ENCODE measurements around the gene SLC38A7.
"Not testable (repeated sequence)": the region's sequence is repeated elsewhere in the genome, so short reads cannot be mapped to it uniquely, and the experiment has no call there.

The SLC38A7 gene

DNA sequence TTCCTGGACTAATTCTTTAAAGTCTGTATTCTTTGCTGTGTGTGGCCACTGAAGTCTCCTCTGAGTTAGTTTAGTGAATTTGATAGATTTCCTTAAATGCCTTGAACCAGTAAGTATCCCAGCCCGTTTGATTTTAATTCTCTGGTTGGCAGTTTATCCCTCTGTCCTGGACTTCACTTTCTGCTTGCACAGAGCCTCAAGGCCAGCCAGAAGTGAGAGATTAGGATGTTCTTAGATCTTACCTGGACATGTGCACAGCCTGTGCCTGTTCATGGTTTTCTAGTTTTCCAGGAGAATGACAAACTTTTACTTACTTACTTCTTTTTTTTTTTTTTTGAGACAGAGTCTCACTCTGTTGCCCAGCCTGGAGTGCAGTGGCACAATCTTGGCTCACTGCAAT is 10.8 kb upstream of the SLC38A7 start:
- no peaks in the 10 kb centered on the region for H3K27me3 ChIP-seq (ENCODE audit: control insufficient read depth, low read length)
- H3F3A ChIP-seq (ENCODE audit: control insufficient read depth, insufficient read depth), result no peaks in the 10 kb centered on the region
- no peaks in the 10 kb centered on the region for H3K36me3 ChIP-seq (ENCODE audit: control insufficient read depth, low read length)
- no peaks in the 10 kb centered on the region for H3K79me2 ChIP-seq (ENCODE audit: control insufficient read depth, low read length)
- no peak overlapping the region for H3K4me3 ChIP-seq (ENCODE audit: low read length)
- no peaks in the 10 kb centered on the region; the same call in 1 of the 2 replicates for H3K9me3 ChIP-seq (ENCODE audit: control insufficient read depth, insufficient read depth, low read length)
- H3K9me2 ChIP-seq (replicated peaks; ENCODE audit: control insufficient read depth, low read length), result no peaks in the 10 kb centered on the region
- H4K20me1 ChIP-seq (ENCODE audit: control insufficient read depth, insufficient read depth, low read depth, low read length), result no peaks in the 10 kb centered on the region
- no peak overlapping the region for H3K27ac ChIP-seq (ENCODE audit: low read depth, low read length)
- no peak overlapping the region for H3K4me2 ChIP-seq (ENCODE audit: low read length)
- TF ChIP-seq, protein P1, sequence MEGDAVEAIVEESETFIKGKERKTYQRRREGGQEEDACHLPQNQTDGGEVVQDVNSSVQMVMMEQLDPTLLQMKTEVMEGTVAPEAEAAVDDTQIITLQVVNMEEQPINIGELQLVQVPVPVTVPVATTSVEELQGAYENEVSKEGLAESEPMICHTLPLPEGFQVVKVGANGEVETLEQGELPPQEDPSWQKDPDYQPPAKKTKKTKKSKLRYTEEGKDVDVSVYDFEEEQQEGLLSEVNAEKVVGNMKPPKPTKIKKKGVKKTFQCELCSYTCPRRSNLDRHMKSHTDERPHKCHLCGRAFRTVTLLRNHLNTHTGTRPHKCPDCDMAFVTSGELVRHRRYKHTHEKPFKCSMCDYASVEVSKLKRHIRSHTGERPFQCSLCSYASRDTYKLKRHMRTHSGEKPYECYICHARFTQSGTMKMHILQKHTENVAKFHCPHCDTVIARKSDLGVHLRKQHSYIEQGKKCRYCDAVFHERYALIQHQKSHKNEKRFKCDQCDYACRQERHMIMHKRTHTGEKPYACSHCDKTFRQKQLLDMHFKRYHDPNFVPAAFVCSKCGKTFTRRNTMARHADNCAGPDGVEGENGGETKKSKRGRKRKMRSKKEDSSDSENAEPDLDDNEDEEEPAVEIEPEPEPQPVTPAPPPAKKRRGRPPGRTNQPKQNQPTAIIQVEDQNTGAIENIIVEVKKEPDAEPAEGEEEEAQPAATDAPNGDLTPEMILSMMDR (IDR thresholded peaks at IDR 0.05; ENCODE audit: low read depth, low read length, poor library complexity, severe bottlenecking), result no peak
- no peak for TF ChIP-seq EZH2phosphoT487 (IDR thresholded peaks at IDR 0.05; ENCODE audit: borderline replicate concordance, low read length)
- H3K4me1 ChIP-seq (ENCODE audit: control insufficient read depth, low read length), result peaks cover 3% of the 10 kb centered on the region

DNA sequence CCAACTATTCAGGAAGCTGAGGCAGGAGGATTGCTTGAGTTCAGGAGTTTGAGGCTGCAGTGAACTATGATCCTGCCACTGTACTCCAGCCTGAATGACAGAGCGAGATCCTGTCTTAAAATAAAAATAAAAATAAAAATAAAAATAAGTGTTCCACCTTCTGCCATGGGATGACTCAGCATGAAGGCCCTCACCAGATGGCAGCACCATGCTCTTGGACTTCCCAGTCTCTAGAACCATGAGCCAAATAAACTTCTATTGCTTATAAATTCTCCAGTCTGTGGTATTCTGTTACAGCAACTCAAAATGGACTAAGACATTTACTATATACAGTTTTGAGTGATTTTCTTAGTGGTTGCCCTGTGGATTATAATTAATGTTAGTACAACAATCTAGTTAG is 7.9 kb upstream of the SLC38A7 start:
- no peaks in the 10 kb centered on the region for H3K36me3 ChIP-seq (ENCODE audit: control insufficient read depth, low read length)
- no peaks in the 10 kb centered on the region for H3K9me2 ChIP-seq (replicated peaks; ENCODE audit: control insufficient read depth, low read length)
- H3K4me1 ChIP-seq (ENCODE audit: control insufficient read depth, low read length), result no peaks in the 10 kb centered on the region
- no peak overlapping the region for H3K4me3 ChIP-seq (ENCODE audit: low read length)
- H3F3A ChIP-seq (ENCODE audit: control insufficient read depth, insufficient read depth), result no peaks in the 10 kb centered on the region
- no peak for TF ChIP-seq EZH2phosphoT487 (IDR thresholded peaks at IDR 0.05; ENCODE audit: borderline replicate concordance, low read length)
- TF ChIP-seq, protein P1 (IDR thresholded peaks at IDR 0.05; ENCODE audit: low read depth, low read length, poor library complexity, severe bottlenecking), result no peak
- no peaks in the 10 kb centered on the region for H4K20me1 ChIP-seq (ENCODE audit: control insufficient read depth, insufficient read depth, low read depth, low read length)
- no peaks in the 10 kb centered on the region for H3K27me3 ChIP-seq (ENCODE audit: control insufficient read depth, low read length)
- H3K79me2 ChIP-seq (ENCODE audit: control insufficient read depth, low read length), result no peaks in the 10 kb centered on the region
- H3K27ac ChIP-seq (ENCODE audit: low read depth, low read length), result no peak overlapping the region
- no peaks in the 10 kb centered on the region; the same call in 1 of the 2 replicates for H3K9me3 ChIP-seq (ENCODE audit: control insufficient read depth, insufficient read depth, low read length)
- no peak overlapping the region for H3K4me2 ChIP-seq (ENCODE audit: low read length)

DNA sequence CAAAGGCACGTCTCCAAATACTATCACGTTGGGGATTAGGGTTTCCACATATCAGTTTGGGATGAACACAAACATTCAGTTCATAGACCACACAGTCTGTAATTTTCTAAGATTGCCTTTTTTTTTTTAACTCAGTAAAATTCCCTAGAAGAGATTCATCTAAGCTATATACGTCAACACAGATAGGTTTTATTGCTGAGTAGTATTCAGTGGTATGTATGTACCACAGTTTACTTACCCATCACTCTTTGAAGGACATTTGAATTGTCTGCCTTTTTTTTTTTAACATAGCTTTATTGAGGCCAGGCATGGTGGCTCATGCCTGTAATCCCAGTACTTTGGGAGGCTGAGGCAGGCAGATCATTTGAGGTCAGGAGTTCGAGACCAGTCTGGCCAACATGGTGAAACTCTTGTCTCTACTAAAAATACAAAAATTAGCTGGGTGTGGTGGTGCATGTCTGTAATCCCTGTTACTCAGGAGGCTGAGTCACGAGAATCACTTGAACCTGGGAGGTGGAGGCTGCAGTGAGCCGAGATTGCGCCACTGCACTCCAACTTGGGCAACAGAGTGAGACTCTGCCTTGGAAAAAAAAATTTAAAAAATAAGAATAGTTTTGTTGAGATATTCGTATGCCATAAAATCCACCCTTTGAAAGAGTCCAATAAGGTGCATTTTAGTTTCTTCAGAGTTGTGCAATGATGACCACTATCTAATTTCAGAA is 2.6 kb upstream of the SLC38A7 start:
- peaks cover 10% of the 10 kb centered on the region for H3K4me1 ChIP-seq (ENCODE audit: control insufficient read depth, low read length)
- not testable (repeated sequence) for H4K20me1 ChIP-seq (ENCODE audit: control insufficient read depth, insufficient read depth, low read depth, low read length); H3K9me3 ChIP-seq (ENCODE audit: control insufficient read depth, insufficient read depth, low read length); H3K79me2 ChIP-seq (ENCODE audit: control insufficient read depth, low read length); H3K4me2 ChIP-seq (ENCODE audit: low read length); H3K4me3 ChIP-seq (ENCODE audit: low read length); H3K9me2 ChIP-seq (replicated peaks; ENCODE audit: control insufficient read depth, low read length); H3K27ac ChIP-seq (ENCODE audit: low read depth, low read length); H3K36me3 ChIP-seq (ENCODE audit: control insufficient read depth, low read length); H3F3A ChIP-seq (ENCODE audit: control insufficient read depth, insufficient read depth); H3K27me3 ChIP-seq (ENCODE audit: control insufficient read depth, low read length)

DNA sequence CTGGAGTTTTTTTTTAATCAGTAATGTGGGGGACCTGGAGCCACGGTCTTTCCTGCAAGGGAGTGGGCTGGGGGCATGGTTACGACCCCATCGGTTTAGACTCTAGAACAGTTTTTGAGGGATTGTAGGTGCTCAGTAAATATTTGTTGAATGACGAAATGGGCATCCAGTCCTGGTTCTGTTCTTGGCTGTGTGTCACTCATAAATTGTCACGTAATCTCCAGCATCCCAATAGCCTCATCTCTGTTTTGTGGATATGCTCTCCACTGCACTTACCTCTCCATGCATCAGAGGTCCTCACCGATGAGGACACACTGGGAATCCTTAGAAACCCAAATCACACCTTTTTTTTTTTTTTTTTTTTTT is 497 bp upstream of the SLC38A7 start:
- TF ChIP-seq, protein P1 (IDR thresholded peaks at IDR 0.05; ENCODE audit: low read depth, low read length, poor library complexity, severe bottlenecking), result no peak
- TF ChIP-seq EZH2phosphoT487 (IDR thresholded peaks at IDR 0.05; ENCODE audit: borderline replicate concordance, low read length), result no peak
- peak overlapping the region; percentile 75 for H3K4me2 ChIP-seq (ENCODE audit: low read length)
- H3K9me2 ChIP-seq (replicated peaks; ENCODE audit: control insufficient read depth, low read length), result no peaks in the 10 kb centered on the region
- H4K20me1 ChIP-seq (ENCODE audit: control insufficient read depth, insufficient read depth, low read depth, low read length), result no peaks in the 10 kb centered on the region
- no peaks in the 10 kb centered on the region for H3F3A ChIP-seq (ENCODE audit: control insufficient read depth, insufficient read depth)
- peak overlapping the region; percentile 81 for H3K4me3 ChIP-seq (ENCODE audit: low read length)
- no peak overlapping the region for H3K27ac ChIP-seq (ENCODE audit: low read depth, low read length)
- H3K9me3 ChIP-seq (ENCODE audit: control insufficient read depth, insufficient read depth, low read length), result no peaks in the 10 kb centered on the region
- H3K27me3 ChIP-seq (ENCODE audit: control insufficient read depth, low read length), result no peaks in the 10 kb centered on the region
- peaks cover 10% of the 10 kb centered on the region for H3K4me1 ChIP-seq (ENCODE audit: control insufficient read depth, low read length)
- no peaks in the 10 kb centered on the region for H3K79me2 ChIP-seq (ENCODE audit: control insufficient read depth, low read length)
- no peaks in the 10 kb centered on the region for H3K36me3 ChIP-seq (ENCODE audit: control insufficient read depth, low read length)
